HUDEP-2 (cell line): ENCODE results near the gene TBCE.

ENCODE experiments used
- DNase-seq, 76 experiments: peaks; one replicate each; lab custom pipeline; 2025; ENCODE audit not compliant: unreplicated experiment in 76 of 76; lab: John Stamatoyannopoulos, UW

TBCE gene

DNA sequence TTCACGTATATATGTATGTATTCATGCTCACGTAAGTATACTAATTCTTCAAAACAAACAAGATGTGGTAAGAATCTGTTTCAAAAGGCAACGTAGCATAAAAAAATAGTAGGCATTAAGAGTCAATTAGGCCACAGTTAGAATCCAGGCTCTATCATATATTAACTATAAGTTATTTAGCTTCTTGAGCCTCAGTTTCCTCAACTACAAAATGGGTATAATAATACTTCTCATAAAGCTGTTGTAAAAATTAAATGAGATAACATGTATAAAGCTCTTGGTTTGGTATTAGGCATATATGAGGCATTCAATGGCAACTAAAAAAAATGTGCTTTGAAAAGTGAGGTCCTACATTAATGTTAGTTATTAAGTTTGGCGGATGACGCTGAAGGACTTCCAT, 127.8 kb downstream of the TBCE start:
- DNase-seq, result no peak

DNA sequence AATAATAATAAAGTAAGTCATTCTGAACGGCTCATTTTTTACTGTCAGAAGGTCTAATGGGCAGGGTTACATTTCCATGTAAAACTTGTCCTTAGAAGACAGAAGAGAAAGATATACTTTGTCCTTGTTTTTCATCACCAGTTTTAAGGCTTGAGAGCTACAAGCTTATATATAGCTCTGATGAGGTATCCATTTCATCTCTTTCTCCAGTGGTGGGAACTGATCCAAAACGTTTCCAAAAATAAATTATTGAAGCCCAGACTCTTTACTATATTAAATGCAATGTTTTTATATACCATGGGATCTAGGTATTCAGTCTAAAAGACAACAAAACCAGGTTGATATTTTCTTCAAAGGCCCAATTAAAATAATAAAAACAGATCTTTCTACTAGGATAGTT, 128.3 kb downstream of the TBCE start:
- DNase-seq, result no peak

DNA sequence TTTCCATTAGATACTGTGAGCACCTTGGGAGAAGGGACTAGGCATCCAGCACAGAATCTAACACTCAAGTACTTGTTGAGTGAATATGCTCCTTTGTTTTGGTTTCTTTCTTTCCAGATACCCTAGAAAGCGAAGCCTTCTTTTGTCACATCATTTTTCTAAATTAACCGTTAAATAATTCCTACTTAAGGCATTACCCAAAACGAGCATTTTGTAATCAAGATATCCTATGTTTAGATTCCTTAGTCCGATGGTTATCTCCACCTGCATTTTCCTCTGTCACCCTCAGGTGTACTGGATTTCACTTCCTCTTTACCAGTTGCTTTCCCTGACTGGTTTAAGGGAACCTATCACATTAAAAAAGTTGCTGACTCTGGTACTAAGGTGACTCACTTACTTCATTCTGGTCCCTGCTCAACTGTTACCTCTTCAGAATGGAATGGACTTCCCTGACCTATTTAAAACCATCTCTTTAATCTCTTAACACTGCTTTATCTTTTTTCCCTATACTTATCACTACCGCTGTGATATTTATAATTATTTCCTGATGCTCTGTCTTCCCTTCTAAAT, 133.8 kb downstream of the TBCE start:
- DNase-seq, result no peak
